Measurements from ENCODE around the gene UCN2.
"Not testable (repeated sequence)": the region's sequence is repeated elsewhere in the genome, so short reads cannot be mapped to it uniquely, and the experiment has no call there.

Gene UCN2

DNA sequence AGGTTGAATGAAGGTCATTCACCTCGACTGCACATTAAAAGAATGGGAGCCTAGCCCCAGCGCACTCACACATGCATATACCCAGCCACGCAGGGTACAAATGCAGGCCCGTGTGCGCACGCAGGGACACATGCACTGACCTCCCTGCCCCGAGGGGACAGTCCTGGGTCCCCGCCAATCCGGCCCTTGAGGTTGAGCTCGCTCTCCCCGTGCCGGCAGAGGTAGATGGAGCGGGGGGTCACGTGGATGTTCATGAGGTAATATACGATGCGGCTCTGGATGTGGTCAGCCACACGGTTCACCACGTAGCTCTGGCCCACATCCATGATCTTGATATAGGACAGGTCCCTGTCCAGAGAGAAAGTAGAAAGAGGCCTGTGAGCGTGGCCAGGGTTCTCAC, 27.5 kb downstream of the UCN2 start:
- DNase-seq (ENCODE audit: low read depth), result no peak

DNA sequence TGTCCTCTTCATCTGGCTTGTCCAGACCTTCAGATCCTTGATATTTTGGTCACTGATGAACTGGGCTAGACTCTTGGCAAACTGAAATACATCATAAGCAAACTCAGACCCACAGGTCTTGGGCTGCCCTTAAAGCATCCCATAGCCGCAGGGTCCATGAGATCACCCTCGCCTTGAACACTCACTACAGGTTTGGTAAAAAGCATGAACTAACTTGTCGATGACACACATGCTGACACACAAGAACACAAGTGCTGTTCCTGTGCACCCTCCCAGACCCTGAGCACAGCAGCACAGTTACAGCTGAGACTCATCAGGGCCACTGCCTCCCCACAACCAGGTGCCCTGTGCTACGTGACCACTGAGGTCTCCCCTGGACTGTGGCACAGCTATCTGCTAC, 28.0 kb downstream of the UCN2 start:
- DNase-seq (ENCODE audit: low read depth), result no peak

GRCh38 chr3:48532977-48533337, 30.6 kb downstream of the UCN2 start:
- no peak for DNase-seq (ENCODE audit: low read depth)

- DNase-seq (ENCODE audit: low read depth), result no peak
Measured at GRCh38 chr3:48532271-48532976, 31.2 kb downstream of the UCN2 start.

DNA sequence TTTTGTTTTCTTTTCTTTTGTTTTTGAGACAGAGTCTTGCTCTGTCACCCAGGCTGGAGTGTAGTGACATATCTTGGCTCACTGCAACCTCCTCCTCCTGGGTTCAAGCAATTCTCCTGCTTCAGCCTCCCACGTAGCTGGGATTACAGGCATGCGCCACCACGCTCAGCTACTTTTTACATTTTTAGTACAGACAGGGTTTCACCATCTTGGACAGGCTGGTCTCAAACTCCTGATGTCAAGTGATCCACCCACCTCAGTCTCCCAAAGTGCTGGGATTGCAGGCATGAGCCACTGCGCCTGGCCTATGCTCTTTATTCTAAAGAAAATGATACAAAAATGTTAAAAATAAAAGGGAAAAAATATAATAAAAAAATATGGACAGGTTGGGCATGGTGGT, 32.9 kb downstream of the UCN2 start:
- DNase-seq (ENCODE audit: low read depth), result not testable (repeated sequence)

- no peak for DNase-seq (ENCODE audit: low read depth)
Measured at GRCh38 chr3:48528754-48529153, 34.8 kb downstream of the UCN2 start.

DNA sequence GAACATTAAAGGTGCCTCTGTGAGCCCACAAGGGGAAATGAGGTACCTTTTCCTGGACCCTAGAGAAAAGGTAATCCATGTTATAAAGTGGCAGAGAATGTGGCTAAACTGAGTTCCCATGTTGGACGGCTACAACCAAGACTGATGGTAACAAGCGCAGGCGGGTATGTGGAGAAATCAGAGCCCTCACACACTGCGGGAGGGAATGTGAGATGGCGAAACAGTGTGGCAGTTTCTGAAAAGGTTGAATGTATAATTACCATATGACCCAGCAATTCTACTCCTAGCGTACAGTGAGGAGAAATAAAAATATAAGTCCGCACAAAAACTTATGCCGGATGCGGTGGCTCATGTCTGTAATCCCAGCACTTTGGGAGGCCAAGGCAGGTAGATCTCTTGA, 35.5 kb downstream of the UCN2 start:
- DNase-seq (ENCODE audit: low read depth), result no peak

DNA sequence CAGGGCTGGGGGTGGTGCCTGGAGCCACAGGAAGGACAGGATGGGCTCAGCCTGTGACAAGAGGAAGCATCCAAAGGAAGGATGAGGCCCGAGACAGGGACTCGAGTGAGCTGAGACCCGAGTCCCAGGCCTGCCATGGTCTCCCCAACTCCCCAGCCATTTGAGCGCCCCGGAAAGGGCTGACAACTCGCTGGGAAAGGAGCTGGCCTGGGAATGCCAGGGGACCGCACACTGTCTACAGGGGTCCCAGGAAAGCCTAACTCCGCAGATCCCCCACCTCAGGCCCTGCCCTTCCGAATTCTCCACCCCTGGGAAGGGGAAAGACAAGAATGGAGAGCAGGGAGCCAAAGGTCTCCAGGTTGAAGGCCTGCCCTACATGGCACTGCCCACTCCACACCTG, 38.6 kb downstream of the UCN2 start:
- no peak for DNase-seq (ENCODE audit: low read depth)

DNA sequence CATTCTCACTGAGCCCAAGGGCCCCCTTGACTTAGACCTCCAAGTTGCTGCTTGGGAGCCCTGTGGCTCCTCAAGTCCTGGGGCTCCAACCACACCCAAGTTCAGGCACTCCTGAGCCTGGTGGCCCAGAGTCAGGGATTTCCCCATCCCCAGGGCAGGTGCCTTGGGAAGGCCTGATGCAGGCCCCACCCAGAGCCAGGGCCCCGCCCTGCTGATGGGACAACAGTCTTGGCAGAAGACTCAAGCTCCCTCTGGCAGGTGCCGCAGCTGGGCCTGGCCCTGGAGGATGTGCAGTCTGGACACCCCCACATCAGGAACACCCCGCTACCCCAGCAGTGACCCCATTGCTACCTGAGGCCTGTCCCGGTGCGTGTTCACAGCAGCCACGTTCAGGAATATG, 41.9 kb downstream of the UCN2 start:
- no peak for DNase-seq (ENCODE audit: low read depth)

DNA sequence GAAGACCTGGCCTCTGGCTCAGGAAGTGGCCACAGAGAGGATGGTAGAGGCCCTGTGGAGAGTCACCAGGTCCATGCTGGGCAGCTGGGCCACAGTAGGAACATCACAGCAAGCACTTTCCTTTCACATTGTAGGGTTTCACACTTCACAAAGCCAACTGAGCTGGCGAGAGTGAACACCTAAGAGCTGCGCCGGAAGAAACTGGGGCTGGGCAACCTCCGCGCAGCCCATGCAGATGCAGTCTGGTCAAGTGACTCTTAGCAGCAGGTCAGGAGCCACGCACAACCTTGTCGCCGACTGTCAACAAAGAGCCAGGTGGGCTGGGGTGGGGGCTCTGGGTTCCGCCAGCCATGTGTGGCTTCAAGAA, 44.3 kb downstream of the UCN2 start:
- DNase-seq (ENCODE audit: low read depth), result no peak

DNA sequence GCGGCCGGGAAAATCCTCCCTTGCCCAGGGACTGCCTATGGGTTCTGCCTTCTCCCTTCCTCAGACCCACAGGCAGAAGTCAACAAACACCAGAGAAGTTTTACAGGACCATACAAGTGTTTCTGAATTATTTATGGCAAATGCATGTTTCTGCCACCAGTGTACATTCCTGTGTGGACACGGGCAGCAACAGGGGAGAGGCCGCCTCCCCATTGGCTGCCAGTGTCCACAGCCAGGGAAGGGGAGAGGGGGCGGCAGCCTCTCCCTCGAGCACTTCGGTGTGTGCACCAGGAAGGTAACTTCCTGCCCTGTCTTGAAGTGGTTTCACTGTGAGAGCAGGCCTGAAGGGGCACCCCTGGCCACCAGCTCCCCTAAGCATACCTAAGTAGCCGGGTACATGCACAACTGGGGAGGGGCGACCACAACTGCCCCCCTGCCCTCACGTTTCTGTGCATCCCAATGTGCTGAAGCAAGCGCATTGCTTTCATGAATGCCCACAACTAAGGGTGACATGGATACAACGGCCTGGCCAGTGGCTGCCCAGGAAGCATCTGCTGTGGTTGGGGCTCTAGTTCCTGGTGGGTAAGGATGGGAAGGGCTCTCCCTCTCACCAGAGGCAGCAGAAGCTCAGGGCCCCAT, 44.8 kb downstream of the UCN2 start:
- no peak for DNase-seq (ENCODE audit: low read depth)

DNA sequence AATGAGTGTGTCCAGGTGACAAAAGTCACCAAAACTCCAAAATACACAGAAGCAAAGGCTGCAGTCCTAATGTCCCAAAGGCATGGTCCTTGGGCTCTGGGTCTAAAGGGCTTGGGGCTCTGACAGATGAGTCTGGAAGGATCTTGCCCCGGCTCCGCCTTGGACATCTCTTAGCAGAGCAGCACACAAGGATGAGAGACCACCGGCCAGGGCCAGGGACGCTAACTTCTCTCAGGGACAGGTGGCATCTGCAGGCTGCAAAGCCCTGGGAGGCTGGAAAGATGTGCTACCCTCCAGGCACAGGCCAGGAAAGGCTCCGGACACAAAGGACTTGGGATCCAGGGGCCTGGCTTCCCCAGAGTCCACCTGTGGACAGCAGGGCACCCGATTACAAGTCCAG, 45.5 kb downstream of the UCN2 start:
- no peak for DNase-seq (ENCODE audit: low read depth)

DNA sequence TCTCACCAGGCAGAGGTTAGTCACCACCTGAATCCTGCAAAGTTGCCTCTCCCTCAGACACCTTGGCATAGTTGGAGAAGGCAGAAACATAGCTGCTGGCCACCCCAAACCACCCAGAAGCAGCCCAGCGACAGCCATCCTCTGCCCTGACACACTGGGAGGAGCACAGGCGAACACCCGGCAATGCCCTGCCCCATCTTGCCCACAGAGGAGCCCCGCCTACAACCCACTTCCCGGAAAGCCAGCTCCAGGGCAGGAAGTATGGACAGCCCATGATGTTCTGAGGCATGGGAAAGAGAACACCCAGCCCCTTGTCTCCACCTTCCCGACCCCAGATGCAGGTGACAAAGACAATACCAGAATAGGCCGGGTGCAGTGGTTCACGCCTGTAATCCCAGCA, 47.0 kb downstream of the UCN2 start:
- DNase-seq (ENCODE audit: low read depth), result no peak

- DNase-seq (ENCODE audit: low read depth), result no peak
Measured at GRCh38 chr3:48514431-48515227, 49.0 kb downstream of the UCN2 start.
